Sigmoid colon (tissue), 4 donors: ENCODE measurements around the gene BRPF1.

Experiments used
- CTCF ChIP-seq, 4 experiments: fragments of 450-650 bp in 3 of 4; fragments of 200-600 bp in 1 of 4; IDR thresholded peaks; one replicate each; pipeline ENCODE4 v1.5.1; 2016 to 2019; ENCODE audit warnings: antibody characterized with exemption in 4 of 4, mild to moderate bottlenecking in 3 of 4, moderate library complexity in 2 of 4
- EP300 ChIP-seq, 4 donors: sonication (generic); formaldehyde crosslinking; IDR thresholded peaks; one replicate each; pipeline ENCODE4 v1.6.1; 2017; ENCODE audit warnings: antibody characterized with exemption in 4 of 4
- POLR2AphosphoS5 ChIP-seq, 4 donors: sonication (generic); formaldehyde crosslinking; IDR thresholded peaks; one replicate each; pipeline ENCODE4 v1.6.1; 2017; ENCODE audit warnings: antibody characterized with exemption in 4 of 4

GRCh38 chr3:9787714-9788113, 56.2 kb downstream of the BRPF1 start:
- TF ChIP-seq CTCF (IDR thresholded peaks at IDR 0.05) (no peak), POLR2AphosphoS5 (IDR thresholded peaks at IDR 0.05) (no peak), EP300 (IDR thresholded peaks at IDR 0.05) (no peak)
